GM23338 (cell line): Measurements from ENCODE around the gene UST.

Experiments used
- CREB1 ChIP-seq: fragments of 250-450 bp; sonication (Bioruptor Pico); IDR thresholded peaks from 2 replicates; pipeline ENCODE4 v1.5.0; 2020; ENCODE audit warnings: low read depth, mild to moderate bottlenecking, moderate library complexity
- EZH2 ChIP-seq: fragments of 200-600 bp; sonication (generic); IDR thresholded peaks from one replicate; pipeline ENCODE4 v1.8.0; 2017; ENCODE audit warnings: antibody characterized with exemption, mild to moderate bottlenecking, low read depth; ENCODE audit not compliant: unreplicated experiment
- EZH2phosphoT487 ChIP-seq: fragments of 200-600 bp; sonication (generic); IDR thresholded peaks from one replicate; pipeline ENCODE4 v1.8.1; 2018; ENCODE audit warnings: antibody characterized with exemption; ENCODE audit not compliant: unreplicated experiment
- JUNB ChIP-seq: IDR thresholded peaks from one replicate; pipeline ENCODE4 v1.6.1; 2016; ENCODE audit warnings: antibody characterized with exemption; ENCODE audit not compliant: unreplicated experiment
- NANOG ChIP-seq: IDR thresholded peaks from 2 replicates; pipeline ENCODE4 v1.6.1; 2016; ENCODE audit warnings: antibody characterized with exemption, borderline replicate concordance
- POLR2AphosphoS5 ChIP-seq: IDR thresholded peaks from 2 replicates; pipeline ENCODE4 v1.6.1; 2016; ENCODE audit warnings: antibody characterized with exemption, low read depth
- REST ChIP-seq: IDR thresholded peaks from one replicate; pipeline ENCODE4 v1.6.1; 2018; ENCODE audit warnings: antibody characterized with exemption; ENCODE audit not compliant: unreplicated experiment
- STAT1 ChIP-seq: IDR thresholded peaks from one replicate; pipeline ENCODE4 v1.6.1; 2016; ENCODE audit warnings: antibody characterized with exemption; ENCODE audit not compliant: unreplicated experiment
- TF ChIP-seq, protein P1 (sequence below), 2 experiments: fragments of 200-600 bp in 1 of 2; sonication (generic) in 1 of 2; conservative IDR thresholded peaks; 2 replicates each; pipeline versions ENCODE4 v1.5.1 to v1.6.1; 2016 to 2017; ENCODE audit warnings: antibody characterized with exemption in 2 of 2, low read depth in 2 of 2, mild to moderate bottlenecking in 2 of 2, moderate library complexity in 1 of 2

- TF ChIP-seq, protein P1, sequence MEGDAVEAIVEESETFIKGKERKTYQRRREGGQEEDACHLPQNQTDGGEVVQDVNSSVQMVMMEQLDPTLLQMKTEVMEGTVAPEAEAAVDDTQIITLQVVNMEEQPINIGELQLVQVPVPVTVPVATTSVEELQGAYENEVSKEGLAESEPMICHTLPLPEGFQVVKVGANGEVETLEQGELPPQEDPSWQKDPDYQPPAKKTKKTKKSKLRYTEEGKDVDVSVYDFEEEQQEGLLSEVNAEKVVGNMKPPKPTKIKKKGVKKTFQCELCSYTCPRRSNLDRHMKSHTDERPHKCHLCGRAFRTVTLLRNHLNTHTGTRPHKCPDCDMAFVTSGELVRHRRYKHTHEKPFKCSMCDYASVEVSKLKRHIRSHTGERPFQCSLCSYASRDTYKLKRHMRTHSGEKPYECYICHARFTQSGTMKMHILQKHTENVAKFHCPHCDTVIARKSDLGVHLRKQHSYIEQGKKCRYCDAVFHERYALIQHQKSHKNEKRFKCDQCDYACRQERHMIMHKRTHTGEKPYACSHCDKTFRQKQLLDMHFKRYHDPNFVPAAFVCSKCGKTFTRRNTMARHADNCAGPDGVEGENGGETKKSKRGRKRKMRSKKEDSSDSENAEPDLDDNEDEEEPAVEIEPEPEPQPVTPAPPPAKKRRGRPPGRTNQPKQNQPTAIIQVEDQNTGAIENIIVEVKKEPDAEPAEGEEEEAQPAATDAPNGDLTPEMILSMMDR (conservative IDR thresholded peaks at IDR 0.05; ENCODE audit: low read depth in 2 of 2): no peak
- TF ChIP-seq EZH2phosphoT487 (no peak), EZH2 (no peak), STAT1 (no peak), JUNB (no peak), POLR2AphosphoS5 (no peak), REST (no peak), NANOG (no peak), CREB1 (CRISPR knock-in tag) (no peak)
Observed at GRCh38 chr6:148974351-148974750, 227.5 kb downstream of the UST start.
